H1 (cell line): ENCODE measurements around the gene UGT2B17. TPM values are rescaled to one million over a fixed set of nuclear protein-coding genes. Genes with fewer than 3 reads are reported as not detected.
"Not testable (repeated sequence)": the region's sequence is repeated elsewhere in the genome, so short reads cannot be mapped to it uniquely, and the experiment has no call there.

Experiments
- CTCF ChIA-PET: fragments of 300-600 bp; sonication (Branson Sonifier 250); formaldehyde crosslinking; loops from one replicate; lab custom pipeline; 2021; ENCODE audit not compliant: partially characterized antibody; lab: Charles Lee
- POLR2A ChIA-PET: fragments of 300-600 bp; sonication (Branson Sonifier 250); formaldehyde crosslinking; loops from one replicate; lab custom pipeline; 2021; ENCODE audit warnings: inconsistent platforms; ENCODE audit not compliant: partially characterized antibody; lab: Charles Lee
- DNase-seq, 2 experiments: peaks; one replicate each; pipeline versions ENCODE4 v3.0.0 to v3.0.0-alpha.2; 2010 to 2022; ENCODE audit warnings: low spot score in 2 of 2, low read depth in 1 of 2, mixed read lengths in 1 of 2
- FAIRE-seq: peaks from 2 replicates; lab custom pipeline; 2011; peaks lifted over from hg19 to GRCh38; lab: Jason Lieb, UNC
- H2AFZ ChIP-seq: 2 replicates; pipeline ENCODE4 v1.8.1; 2012; ENCODE audit warnings: low read length, inconsistent platforms
- H2AK5ac ChIP-seq: 2 replicates; pipeline ENCODE4 v1.6.1; 2013; ENCODE audit warnings: low read depth, low read length
- H2BK120ac ChIP-seq: replicated peaks from 2 replicates; pipeline ENCODE3; 2013; ENCODE audit warnings: low read depth, low read length, inconsistent platforms
- H2BK12ac ChIP-seq: 2 replicates; pipeline ENCODE4 v1.6.1; 2013; ENCODE audit warnings: low read depth, low read length
- H2BK15ac ChIP-seq: 2 replicates; pipeline ENCODE4 v1.6.1; 2013; ENCODE audit warnings: low read length
- H2BK20ac ChIP-seq: 2 replicates; pipeline ENCODE4 v1.6.1; 2013; ENCODE audit warnings: low read length
- H2BK5ac ChIP-seq: 2 replicates; pipeline ENCODE4 v1.6.1; 2013; ENCODE audit warnings: low read depth, low read length
- H3K14ac ChIP-seq: 2 replicates; pipeline ENCODE4 v1.6.1; 2013; ENCODE audit warnings: inconsistent platforms; ENCODE audit not compliant: insufficient read length
- H3K18ac ChIP-seq: 2 replicates; pipeline ENCODE4 v1.6.1; 2013; ENCODE audit warnings: low read length; ENCODE audit errors: extremely low read depth
- H3K23ac ChIP-seq: 2 replicates; pipeline ENCODE4 v1.6.1; 2013; ENCODE audit warnings: inconsistent platforms; ENCODE audit not compliant: insufficient read length
- H3K23me2 ChIP-seq: 2 replicates; pipeline ENCODE4 v1.6.1; 2013; ENCODE audit warnings: low read depth, low read length
- H3K27ac ChIP-seq: 2 replicates; pipeline ENCODE4 v1.6.1; 2011; ENCODE audit warnings: low read depth, low read length, inconsistent platforms
- H3K27me3 ChIP-seq, 4 experiments: replicated peaks in 1 of 4; 1 replicate in 1 of 4; 2 replicates in 3 of 4; pipeline versions ENCODE4 v1.6.1 to v1.8.1; 2011 to 2013; ENCODE audit warnings: low read length in 3 of 4, mild to moderate bottlenecking in 3 of 4, inconsistent platforms in 2 of 4, mixed read lengths in 2 of 4, moderate library complexity in 1 of 4; ENCODE audit not compliant: control insufficient read depth in 3 of 4, insufficient read depth in 3 of 4; ENCODE audit errors: extremely low read depth in 1 of 4
- H3K36me3 ChIP-seq, 4 experiments: 2 replicates each; pipeline versions ENCODE4 v1.6.1 to v1.8.1; 2011 to 2013; ENCODE audit warnings: mild to moderate bottlenecking in 4 of 4, low read length in 3 of 4, moderate library complexity in 2 of 4, control low read depth in 1 of 4, inconsistent platforms in 1 of 4; ENCODE audit not compliant: insufficient read depth in 4 of 4, control insufficient read depth in 2 of 4
- H3K4ac ChIP-seq: replicated peaks from 2 replicates; pipeline ENCODE3; 2013; ENCODE audit warnings: low read length, low read depth, mixed read lengths, inconsistent platforms; ENCODE audit not compliant: insufficient read length
- H3K4me1 ChIP-seq, 4 experiments: replicated peaks in 1 of 4; 1 replicate in 1 of 4; 2 replicates in 3 of 4; pipeline versions ENCODE4 v1.6.1 to v1.8.1; 2011 to 2013; ENCODE audit warnings: low read length in 3 of 4, inconsistent platforms in 2 of 4, mixed read lengths in 1 of 4; ENCODE audit not compliant: insufficient read depth in 4 of 4, control insufficient read depth in 3 of 4
- H3K4me2 ChIP-seq, 2 experiments: 2 replicates each; pipeline versions ENCODE4 v1.6.1 to v1.8.1; 2011 to 2013; ENCODE audit warnings: low read depth in 2 of 2, low read length in 2 of 2, control low read depth in 1 of 2, inconsistent platforms in 1 of 2, mild to moderate bottlenecking in 1 of 2; ENCODE audit not compliant: insufficient read depth in 1 of 2
- H3K4me3 ChIP-seq, 4 experiments: fragments of 200-600, 300-600 bp in 1 of 4; sonication (generic), shearing (Covaris generic), sonication (Bioruptor Twin) in 1 of 4; 2 replicates each; pipeline versions ENCODE4 v1.5.1 to v1.8.1; 2011 to 2016; ENCODE audit warnings: low read length in 4 of 4, low read depth in 3 of 4, control low read depth in 2 of 4, inconsistent platforms in 2 of 4, mild to moderate bottlenecking in 2 of 4, mixed read lengths in 1 of 4, moderate library complexity in 1 of 4; ENCODE audit not compliant: insufficient read depth in 2 of 4; ENCODE audit errors: extremely low read depth in 1 of 4
- H3K56ac ChIP-seq: replicated peaks from 2 replicates; pipeline ENCODE3; 2013; ENCODE audit warnings: low read depth, mild to moderate bottlenecking, mixed read lengths, low read length, inconsistent platforms; ENCODE audit not compliant: insufficient read length
- H3K79me1 ChIP-seq: 2 replicates; pipeline ENCODE4 v1.6.1; 2013; ENCODE audit warnings: low read depth, low read length, control low read depth
- H3K79me2 ChIP-seq, 2 experiments: 2 replicates each; pipeline versions ENCODE4 v1.6.1 to v1.8.1; 2012 to 2013; ENCODE audit warnings: low read length in 2 of 2, mild to moderate bottlenecking in 2 of 2, inconsistent platforms in 1 of 2; ENCODE audit not compliant: insufficient read depth in 2 of 2, control insufficient read depth in 1 of 2
- H3K9ac ChIP-seq, 4 experiments: replicated peaks in 1 of 4; 1 replicate in 1 of 4; 2 replicates in 3 of 4; pipeline versions ENCODE4 v1.6.1 to v1.8.1; 2011 to 2013; ENCODE audit warnings: low read depth in 3 of 4, low read length in 3 of 4, control low read depth in 2 of 4, mild to moderate bottlenecking in 2 of 4, moderate library complexity in 2 of 4, inconsistent platforms in 1 of 4; ENCODE audit errors: extremely low read depth in 1 of 4
- H3K9me3 ChIP-seq, 2 experiments: 2 replicates each; pipeline versions ENCODE4 v1.6.1 to v1.8.1; 2012 to 2013; ENCODE audit warnings: mild to moderate bottlenecking in 2 of 2, moderate library complexity in 2 of 2, control low read depth in 1 of 2, inconsistent platforms in 1 of 2, low read depth in 1 of 2, low read length in 1 of 2, mixed read lengths in 1 of 2; ENCODE audit not compliant: insufficient read depth in 2 of 2
- H4K20me1 ChIP-seq, 2 experiments: replicated peaks in 1 of 2; 2 replicates each; pipeline versions ENCODE3 to v1.8.1; 2011 to 2013; ENCODE audit warnings: inconsistent platforms in 2 of 2, low read length in 2 of 2, mild to moderate bottlenecking in 1 of 2; ENCODE audit not compliant: insufficient read depth in 2 of 2, control insufficient read depth in 1 of 2
- H4K5ac ChIP-seq: 2 replicates; pipeline ENCODE4 v1.6.1; 2013; ENCODE audit warnings: low read length, low read depth, mixed read lengths, inconsistent platforms; ENCODE audit not compliant: insufficient read length
- H4K8ac ChIP-seq: 2 replicates; pipeline ENCODE4 v1.8.0; 2013; ENCODE audit warnings: mild to moderate bottlenecking, moderate library complexity, low read length, inconsistent platforms; ENCODE audit not compliant: insufficient read depth; ENCODE audit errors: extremely low read depth
- H4K91ac ChIP-seq: replicated peaks from 2 replicates; pipeline ENCODE3; 2013; ENCODE audit warnings: low read length, mixed read lengths, inconsistent platforms; ENCODE audit not compliant: insufficient read length
- WGBS, 2 experiments: shearing (Covaris generic) in 1 of 2; methylation state at CpG; one replicate each; pipeline versions ENCODE4 v1.1.6 to v1.1.7; 2013 to 2015; ENCODE audit warnings: low lambda C conversion rate in 2 of 2, mixed read lengths in 2 of 2, inconsistent platforms in 1 of 2, low coverage in 1 of 2, missing lambda C conversion rate in 1 of 2; ENCODE audit not compliant: insufficient replicate concordance in 2 of 2, insufficient coverage in 1 of 2, insufficient read length in 1 of 2; ENCODE audit errors: extremely low coverage in 1 of 2, missing lambda C conversion rate in 1 of 2; 5-methylcytosine and 5-hydroxymethylcytosine counted together
- polyA plus RNA-seq, 7 experiments: library from polyadenylated mRNA; depleted of rRNA in 3 of 7; stranded (reverse) in 5 of 7; unstranded in 2 of 7; fragments of >200 nt in 5 of 7; fragments of 200-250 nt in 2 of 7; gene quantifications; 1 replicate in 5 of 7; 2 replicates in 1 of 7; 4 replicates in 1 of 7; pipeline versions ENCODE4 v1.2.1 to v1.2.3, GENCODE V29; 2011 to 2013; ENCODE audit warnings: missing spikeins in 2 of 7, mixed read lengths in 2 of 7
- total RNA-seq: library from RNA; stranded (reverse); fragmentation: NEBNext Ultra II Directional; extraction: Animal tissue kit (Norgen Biotek cat#: 25700); gene quantifications from 2 replicates; pipeline ENCODE4 v1.2.1, GENCODE V29; 2021

Gene UGT2B17
- total and polyA plus RNA-seq, 2 of the 8 experiments (the other 6 are each of a cell fraction or from before 2014, with no cell fraction given): not detected

GRCh38 chr4:68575636-68576035 is 486 bp downstream of the UGT2B17 start:
- H2AFZ ChIP-seq, H4K5ac ChIP-seq, H3K79me2 ChIP-seq, H2BK120ac ChIP-seq, H3K9me3 ChIP-seq, H3K18ac ChIP-seq, H4K91ac ChIP-seq, H3K79me1 ChIP-seq, H3K4ac ChIP-seq, DNase-seq, H3K23ac ChIP-seq, H2BK5ac ChIP-seq, H3K9ac ChIP-seq, H2AK5ac ChIP-seq, H2BK20ac ChIP-seq, CTCF ChIA-PET, H3K4me1 ChIP-seq, H3K27ac ChIP-seq, H4K8ac ChIP-seq, H4K20me1 ChIP-seq, H2BK12ac ChIP-seq, H3K36me3 ChIP-seq, H3K27me3 ChIP-seq, H3K4me2 ChIP-seq, H3K4me3 ChIP-seq, H2BK15ac ChIP-seq, POLR2A ChIA-PET, H3K14ac ChIP-seq, FAIRE-seq, H3K23me2 ChIP-seq, H3K56ac ChIP-seq: not testable (repeated sequence)
- 92% methylated on average over 4 of the region's 5 CpGs; no CpG with 5 or more reads in 1 of the 2 experiments for WGBS, 2 experiments
